ENCODE measurements around the gene E4F1.
A peak's percentile ranks its signal among the peaks of the same experiment; 100 is the strongest.
"Not testable (repeated sequence)": the region's sequence is repeated elsewhere in the genome, so short reads cannot be mapped to it uniquely, and the experiment has no call there.

The E4F1 gene

DNA sequence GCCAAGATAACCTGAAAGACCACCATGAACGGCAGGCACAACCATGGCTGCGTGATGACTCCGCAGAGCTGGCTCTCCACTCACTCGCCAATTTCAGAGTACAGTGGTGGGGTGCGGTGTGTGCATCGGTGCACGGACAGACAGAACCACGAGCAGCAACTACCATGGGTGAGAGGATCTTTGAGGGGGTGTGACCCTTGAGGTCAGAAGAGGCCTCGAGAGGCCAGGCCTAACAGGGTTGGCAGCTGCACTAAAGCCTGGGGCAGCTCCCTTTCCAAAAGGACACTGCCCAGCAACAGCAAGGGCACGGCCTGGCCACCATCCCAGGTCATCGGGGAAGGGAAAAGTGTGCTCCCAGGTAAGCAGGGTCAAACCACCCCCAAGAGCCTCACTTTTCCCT, 29.9 kb downstream of the E4F1 start:
- no peak overlapping the region for H3K27ac ChIP-seq (ENCODE audit: low read length)
- no peaks in the 10 kb centered on the region for H3K27me3 ChIP-seq (ENCODE audit: low read depth, low read length)
- no peak overlapping the region for H3K4me3 ChIP-seq (ENCODE audit: low read depth in 1 of 2, low read length in 2 of 2)
- peaks cover 33 to 51% of the 10 kb centered on the region in 2 donors for H3K36me3 ChIP-seq (ENCODE audit: control insufficient read depth in 1 of 2, insufficient read depth in 2 of 2, low read length in 2 of 2)
- H3K9me3 ChIP-seq (ENCODE audit: control insufficient read depth in 1 of 2, low read length in 2 of 2) = no peaks in the 10 kb centered on the region
- H3K4me1 ChIP-seq (ENCODE audit: control insufficient read depth in 1 of 2, insufficient read depth in 2 of 2, low read length in 2 of 2) = peaks cover 3 to 18% of the 10 kb centered on the region in 2 donors

DNA sequence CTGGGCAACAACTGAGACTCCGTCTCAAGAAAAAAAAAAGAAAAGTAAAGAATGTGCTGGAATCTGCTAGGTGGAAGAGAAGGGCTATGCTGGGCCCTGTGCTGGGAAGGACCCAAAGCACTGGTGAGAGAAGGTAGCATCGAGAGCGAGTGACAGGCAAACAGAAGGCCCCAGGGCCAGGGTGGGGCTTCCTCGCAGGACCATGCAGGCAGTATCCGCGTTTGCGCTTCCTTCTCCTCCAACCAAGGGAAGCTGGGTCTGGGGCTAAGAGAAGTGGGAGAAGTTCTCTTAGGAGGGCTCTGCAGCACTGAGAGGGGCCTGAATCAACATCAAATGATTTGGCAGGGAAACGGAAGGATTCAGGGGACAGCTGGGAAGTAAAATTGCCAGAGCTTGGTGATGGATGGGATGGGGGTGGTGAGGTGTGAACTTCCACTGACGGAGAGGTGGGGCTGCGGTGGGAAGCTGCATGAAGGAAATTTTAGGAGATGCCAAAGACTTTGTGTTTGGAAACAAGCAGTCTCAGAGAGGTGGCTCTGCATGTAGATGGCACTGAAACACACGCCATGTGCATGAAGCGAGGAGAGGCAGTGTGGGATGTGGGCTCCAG, 33.2 kb downstream of the E4F1 start:
- no peaks in the 10 kb centered on the region for H3K9me3 ChIP-seq (ENCODE audit: control insufficient read depth in 1 of 2, low read length in 2 of 2)
- no peak overlapping the region for H3K27ac ChIP-seq (ENCODE audit: low read length)
- H3K27me3 ChIP-seq (ENCODE audit: low read depth, low read length) = no peaks in the 10 kb centered on the region
- peaks cover 3 to 8% of the 10 kb centered on the region in 2 donors for H3K4me1 ChIP-seq (ENCODE audit: control insufficient read depth in 1 of 2, insufficient read depth in 2 of 2, low read length in 2 of 2)
- no peak overlapping the region for H3K4me3 ChIP-seq (ENCODE audit: low read depth in 1 of 2, low read length in 2 of 2)
- H3K36me3 ChIP-seq (ENCODE audit: control insufficient read depth in 1 of 2, insufficient read depth in 2 of 2, low read length in 2 of 2) = peaks cover 46 to 63% of the 10 kb centered on the region in 2 donors

DNA sequence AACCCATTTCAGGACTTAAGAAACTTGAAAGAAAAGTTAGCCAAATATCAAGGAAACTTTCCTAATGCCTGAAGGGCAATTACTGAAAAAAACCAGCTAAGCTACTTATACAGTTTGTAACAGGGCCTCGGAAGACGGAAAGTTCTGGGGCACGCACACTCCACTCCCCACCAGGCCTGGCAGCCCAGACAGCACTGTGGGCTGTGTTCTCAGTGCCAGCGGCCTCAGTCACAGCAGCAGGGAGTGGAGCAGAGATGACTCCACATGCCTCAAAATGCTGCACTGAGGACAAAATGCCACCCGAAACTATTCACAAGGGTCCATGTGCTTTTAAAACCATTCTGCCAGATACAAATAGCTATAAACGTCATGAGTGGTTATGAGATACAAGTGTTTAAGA, 34.3 kb downstream of the E4F1 start:
- H3K4me3 ChIP-seq (ENCODE audit: low read depth in 1 of 2, low read length in 2 of 2) = no peak overlapping the region
- no peaks in the 10 kb centered on the region for H3K4me1 ChIP-seq (ENCODE audit: control insufficient read depth in 1 of 2, insufficient read depth in 2 of 2, low read length in 2 of 2)
- H3K36me3 ChIP-seq (ENCODE audit: control insufficient read depth in 1 of 2, insufficient read depth in 2 of 2, low read length in 2 of 2) = peaks cover 57 to 74% of the 10 kb centered on the region in 2 donors
- no peaks in the 10 kb centered on the region for H3K9me3 ChIP-seq (ENCODE audit: control insufficient read depth in 1 of 2, low read length in 2 of 2)
- H3K27me3 ChIP-seq (ENCODE audit: low read depth, low read length) = no peaks in the 10 kb centered on the region
- no peak overlapping the region for H3K27ac ChIP-seq (ENCODE audit: low read length)

DNA sequence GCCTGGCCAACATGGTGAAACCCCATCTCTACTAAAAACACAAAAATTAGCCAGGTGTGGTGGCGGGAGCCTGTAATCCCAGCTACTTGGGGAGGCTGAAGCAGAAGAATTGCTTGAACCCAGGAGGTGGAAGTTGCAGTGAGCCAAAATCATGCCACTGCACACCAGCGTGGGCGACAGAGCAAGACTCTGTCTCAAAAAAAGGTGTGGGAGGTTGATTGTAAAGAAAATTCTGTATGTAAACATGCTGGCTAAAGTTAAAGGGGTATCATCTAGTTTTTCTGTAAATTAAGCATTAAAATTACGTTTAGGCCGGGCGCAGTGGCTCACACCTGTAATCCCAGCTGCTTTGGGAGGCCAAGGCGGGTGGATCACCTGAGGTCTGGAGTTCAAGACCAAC, 35.1 kb downstream of the E4F1 start:
- H3K4me3 ChIP-seq (ENCODE audit: low read depth in 1 of 2, low read length in 2 of 2); H3K4me1 ChIP-seq (ENCODE audit: control insufficient read depth in 1 of 2, insufficient read depth in 2 of 2, low read length in 2 of 2); H3K27me3 ChIP-seq (ENCODE audit: low read depth, low read length); H3K27ac ChIP-seq (ENCODE audit: low read length); H3K9me3 ChIP-seq (ENCODE audit: control insufficient read depth in 1 of 2, low read length in 2 of 2): not testable (repeated sequence)
- peaks cover 62 to 74% of the 10 kb centered on the region in 2 donors for H3K36me3 ChIP-seq (ENCODE audit: control insufficient read depth in 1 of 2, insufficient read depth in 2 of 2, low read length in 2 of 2)

DNA sequence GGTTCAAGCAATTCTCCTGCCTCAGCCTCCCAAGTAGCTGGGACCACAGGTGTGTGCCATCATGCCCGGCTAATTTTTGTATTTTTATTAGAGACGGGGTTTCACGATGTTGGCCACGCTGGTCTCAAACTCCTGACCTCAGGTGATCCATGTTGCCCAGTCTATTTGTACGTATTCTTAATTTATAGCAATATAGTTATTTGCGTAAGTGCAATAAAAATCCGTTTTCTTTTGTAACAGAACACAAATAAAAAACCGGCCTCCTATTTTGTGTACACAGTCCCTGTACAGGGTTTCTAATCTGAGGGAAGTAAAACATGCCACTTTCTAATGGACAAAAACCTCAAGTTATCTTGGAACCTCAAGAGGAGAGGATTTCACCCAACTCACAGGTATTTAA, 36.9 kb downstream of the E4F1 start:
- Histone ChIP-seq H3K27me3 (ENCODE audit: low read depth, low read length) (no peaks in the 10 kb centered on the region), H3K4me1 (ENCODE audit: control insufficient read depth in 1 of 2, insufficient read depth in 2 of 2, low read length in 2 of 2) (no peaks in the 10 kb centered on the region), H3K27ac (ENCODE audit: low read length) (no peak overlapping the region), H3K9me3 (ENCODE audit: control insufficient read depth in 1 of 2, low read length in 2 of 2) (no peaks in the 10 kb centered on the region), H3K36me3 (ENCODE audit: control insufficient read depth in 1 of 2, insufficient read depth in 2 of 2, low read length in 2 of 2) (peaks cover 62 to 64% of the 10 kb centered on the region in 2 donors), H3K4me3 (ENCODE audit: low read depth in 1 of 2, low read length in 2 of 2) (no peak overlapping the region)

DNA sequence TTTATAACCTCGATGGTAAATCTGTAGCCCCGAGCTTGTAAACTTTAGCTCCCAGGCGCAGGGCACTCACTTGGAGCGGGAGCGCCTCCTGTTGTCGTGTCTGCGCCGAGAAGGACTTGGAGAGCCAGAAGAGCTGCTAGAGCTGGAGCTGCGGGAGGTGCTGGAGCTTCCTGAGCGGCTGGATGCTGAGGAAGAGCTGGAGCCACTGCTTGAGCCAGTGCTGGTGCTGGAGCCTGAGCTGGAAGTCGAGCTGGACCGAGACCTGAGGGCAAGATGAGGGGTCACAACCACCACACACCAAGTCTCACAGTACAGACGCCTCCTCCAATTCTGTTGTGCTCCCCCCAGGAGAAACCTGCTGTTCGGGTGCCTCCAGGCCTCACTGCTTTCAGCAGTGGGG, 39.6 kb downstream of the E4F1 start:
- H3K9me3 ChIP-seq (ENCODE audit: control insufficient read depth in 1 of 2, low read length in 2 of 2); H3K27me3 ChIP-seq (ENCODE audit: low read depth, low read length); H3K4me3 ChIP-seq (ENCODE audit: low read depth in 1 of 2, low read length in 2 of 2); H3K27ac ChIP-seq (ENCODE audit: low read length): not testable (repeated sequence)
- H3K36me3 ChIP-seq (ENCODE audit: control insufficient read depth in 1 of 2, insufficient read depth in 2 of 2, low read length in 2 of 2) = peaks cover 34 to 38% of the 10 kb centered on the region in 2 donors
- H3K4me1 ChIP-seq (ENCODE audit: control insufficient read depth in 1 of 2, insufficient read depth in 2 of 2, low read length in 2 of 2) = peaks cover 3 to 17% of the 10 kb centered on the region in 2 donors

DNA sequence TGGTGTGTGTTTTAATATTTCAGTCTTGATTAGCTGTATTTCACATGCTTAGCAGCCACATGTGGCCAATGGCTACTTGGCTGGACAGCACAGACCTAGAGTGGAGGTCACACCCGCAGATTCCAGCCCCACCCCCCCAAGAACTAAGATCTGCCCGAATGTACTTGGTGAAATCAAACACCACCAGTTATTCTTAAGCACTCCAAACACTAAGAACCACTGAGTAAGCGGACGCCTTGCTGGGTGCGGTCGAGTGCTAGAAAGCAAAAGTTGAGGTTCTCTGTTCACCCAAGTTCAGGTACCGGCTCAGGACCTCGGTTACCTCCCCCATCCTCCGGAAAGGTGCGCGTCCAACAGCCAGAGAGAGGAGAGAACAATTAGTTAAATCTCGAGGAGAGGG, 43.5 kb downstream of the E4F1 start:
- not testable (repeated sequence) for H3K27ac ChIP-seq (ENCODE audit: low read length); H3K27me3 ChIP-seq (ENCODE audit: low read depth, low read length); H3K9me3 ChIP-seq (ENCODE audit: control insufficient read depth in 1 of 2, low read length in 2 of 2)
- Histone ChIP-seq H3K4me1 (ENCODE audit: control insufficient read depth in 1 of 2, insufficient read depth in 2 of 2, low read length in 2 of 2) (peaks cover 9 to 31% of the 10 kb centered on the region in 2 donors), H3K36me3 (ENCODE audit: control insufficient read depth in 1 of 2, insufficient read depth in 2 of 2, low read length in 2 of 2) (peaks cover 21% of the 10 kb centered on the region in 2 donors), H3K4me3 (ENCODE audit: low read depth in 1 of 2, low read length in 2 of 2) (peak overlapping the region; percentile 50 to 95)

DNA sequence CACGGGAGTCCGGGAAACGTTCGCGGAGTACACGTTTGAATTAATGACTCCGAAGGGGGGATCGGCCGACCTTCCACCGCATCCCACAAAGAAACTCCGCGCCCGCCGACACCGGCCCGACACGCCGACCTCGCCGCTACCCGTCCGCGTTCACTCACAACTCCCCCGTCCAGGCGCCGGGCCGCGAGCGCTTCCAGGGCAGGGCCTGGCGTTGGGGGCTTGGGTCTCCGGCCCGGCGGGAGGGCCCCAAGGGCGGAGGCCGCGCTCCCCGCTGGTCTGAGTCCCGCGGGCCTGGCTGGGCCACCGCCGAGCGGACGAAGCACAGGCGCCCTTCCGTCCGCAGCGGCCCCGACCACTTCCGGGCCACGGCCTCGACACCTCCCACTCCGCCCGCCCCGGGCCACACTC, 44.1 kb downstream of the E4F1 start:
- not testable (repeated sequence) for H3K9me3 ChIP-seq (ENCODE audit: control insufficient read depth in 1 of 2, low read length in 2 of 2); H3K27me3 ChIP-seq (ENCODE audit: low read depth, low read length)
- Histone ChIP-seq H3K4me1 (ENCODE audit: control insufficient read depth in 1 of 2, insufficient read depth in 2 of 2, low read length in 2 of 2) (peaks cover 9 to 31% of the 10 kb centered on the region in 2 donors), H3K27ac (ENCODE audit: low read length) (peak overlapping the region; percentile 96), H3K4me3 (ENCODE audit: low read depth in 1 of 2, low read length in 2 of 2) (peak overlapping the region; percentile 61 to 95), H3K36me3 (ENCODE audit: control insufficient read depth in 1 of 2, insufficient read depth in 2 of 2, low read length in 2 of 2) (peaks cover 14 to 15% of the 10 kb centered on the region in 2 donors)

DNA sequence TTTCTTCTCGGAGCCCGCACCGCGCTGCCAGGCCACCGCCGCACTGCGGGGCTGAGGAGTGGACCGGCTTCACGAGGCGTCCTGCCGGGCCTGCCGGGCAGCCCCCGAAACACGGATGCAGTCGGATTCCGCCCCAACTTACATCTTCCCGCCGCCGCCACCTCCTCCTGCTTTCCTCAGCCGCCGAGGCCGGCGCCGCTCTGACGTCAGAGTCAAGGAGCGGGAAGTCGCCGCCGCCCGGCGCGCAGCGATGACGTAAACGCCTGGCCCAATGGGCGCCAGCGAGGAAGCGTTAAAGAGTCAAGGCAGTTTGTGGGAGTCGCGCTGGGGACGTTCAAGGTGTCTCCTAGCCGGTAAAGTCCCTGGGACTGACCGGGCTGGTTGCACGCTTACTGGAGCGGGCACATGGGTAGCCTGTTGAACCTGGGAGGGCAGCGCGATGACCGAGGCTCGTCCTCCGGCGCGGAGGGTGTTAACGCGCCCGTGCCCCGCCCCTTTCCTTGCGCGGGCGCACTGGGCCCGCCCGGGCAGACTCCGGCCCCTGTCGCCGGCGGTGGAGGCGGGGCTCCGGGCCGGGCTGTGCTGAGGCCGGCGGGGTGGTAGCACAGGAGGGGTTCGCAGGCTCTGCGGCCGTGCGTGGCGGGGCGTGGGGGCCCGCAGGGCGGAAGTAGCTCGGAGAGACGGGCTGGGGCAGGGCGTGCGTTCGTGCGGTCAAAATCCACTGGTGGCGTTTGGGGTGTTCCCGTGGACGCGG, 44.7 kb downstream of the E4F1 start, which contains the start of gene RNPS1:
Gene RNPS1 (minus strand): TSS at position 214 of the 754 bp plus-strand sequence. CDS start 3,483 bp downstream, outside the sequence.
- H3K9me3 ChIP-seq (ENCODE audit: control insufficient read depth in 1 of 2, low read length in 2 of 2) = no peaks in the 10 kb centered on the region
- no peaks in the 10 kb centered on the region for H3K27me3 ChIP-seq (ENCODE audit: low read depth, low read length)
- peak within 1 kb of the TSS; percentile 96 for H3K27ac ChIP-seq (ENCODE audit: low read length)
- H3K36me3 ChIP-seq (ENCODE audit: control insufficient read depth in 1 of 2, insufficient read depth in 2 of 2, low read length in 2 of 2) = peaks cover 9% of the 10 kb centered on the region in 2 donors
- peaks cover 9 to 31% of the 10 kb centered on the region in 2 donors for H3K4me1 ChIP-seq (ENCODE audit: control insufficient read depth in 1 of 2, insufficient read depth in 2 of 2, low read length in 2 of 2)
- peak within 1 kb of the TSS; percentile 61 to 95 for H3K4me3 ChIP-seq (ENCODE audit: low read depth in 1 of 2, low read length in 2 of 2)

DNA sequence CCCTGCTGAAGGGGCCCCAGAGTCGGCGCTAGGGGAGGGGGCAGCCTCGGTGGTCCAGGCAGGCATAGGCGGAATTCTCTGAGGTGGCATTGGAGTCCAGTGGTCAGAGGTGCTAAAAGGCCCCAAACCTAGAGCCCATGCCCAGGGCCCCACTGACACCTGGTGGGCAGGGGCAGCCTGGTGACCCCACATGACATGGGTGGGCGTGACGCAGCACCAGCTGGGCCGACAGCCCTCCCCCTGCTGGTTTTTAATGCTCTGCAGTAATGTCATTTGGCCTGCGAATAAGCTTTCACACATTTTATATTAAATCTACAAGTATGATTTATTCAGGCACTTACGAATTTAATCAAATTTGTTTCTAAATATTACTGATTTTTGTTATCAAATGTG, 46.7 kb downstream of the E4F1 start:
- Histone ChIP-seq H3K4me1 (ENCODE audit: control insufficient read depth in 1 of 2, insufficient read depth in 2 of 2, low read length in 2 of 2) (peaks cover 9 to 31% of the 10 kb centered on the region in 2 donors), H3K36me3 (ENCODE audit: control insufficient read depth in 1 of 2, insufficient read depth in 2 of 2, low read length in 2 of 2) (peaks cover 0 to 3% of the 10 kb centered on the region in 2 donors), H3K27ac (ENCODE audit: low read length) (no peak overlapping the region), H3K4me3 (ENCODE audit: low read depth in 1 of 2, low read length in 2 of 2) (no peak overlapping the region), H3K27me3 (ENCODE audit: low read depth, low read length) (no peaks in the 10 kb centered on the region), H3K9me3 (ENCODE audit: control insufficient read depth in 1 of 2, low read length in 2 of 2) (no peaks in the 10 kb centered on the region)

DNA sequence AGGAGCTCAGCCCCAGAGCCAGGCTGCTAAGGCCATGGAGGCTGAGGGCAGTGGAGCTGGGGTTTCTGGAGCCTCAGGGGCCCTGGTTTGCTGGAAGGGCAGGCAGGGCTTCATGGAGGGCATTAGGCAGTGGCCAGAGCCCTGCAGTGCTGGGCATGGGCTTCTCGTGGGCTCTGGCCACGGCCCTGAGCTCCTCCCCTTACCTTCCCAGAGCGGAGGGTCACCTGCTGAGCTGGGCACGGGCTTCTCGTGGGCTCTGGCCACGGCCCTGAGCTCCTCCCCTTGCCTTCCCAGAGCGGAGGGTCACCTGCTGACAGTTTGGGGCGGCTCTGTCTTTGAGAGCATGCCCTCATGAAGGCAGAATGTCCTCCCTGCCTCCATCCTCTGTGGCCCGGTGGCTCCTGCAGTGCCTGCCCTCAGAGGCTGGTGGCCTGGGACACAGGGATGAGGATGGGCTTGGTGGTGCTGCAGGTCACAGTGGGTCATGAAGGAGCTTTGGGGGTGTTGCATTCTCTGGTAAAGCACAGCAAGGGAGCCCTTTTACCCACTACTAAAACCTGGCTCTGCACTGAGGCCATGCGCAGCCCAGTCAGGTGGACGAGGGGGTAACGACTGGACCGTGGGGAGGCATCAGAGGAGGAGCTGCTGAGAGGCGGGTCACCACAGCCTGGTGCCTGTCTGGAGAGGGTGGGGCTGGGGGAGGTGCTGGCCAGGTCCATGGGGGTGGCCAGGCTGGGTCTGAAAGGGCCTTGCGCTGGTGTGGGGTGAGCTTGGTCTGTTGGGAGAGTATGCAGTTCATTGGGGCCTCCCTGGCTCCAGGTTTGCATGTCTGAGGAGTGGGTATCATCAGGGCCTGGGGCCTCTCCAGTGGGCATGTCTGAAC, 47.4 kb downstream of the E4F1 start:
- Histone ChIP-seq H3K27ac (ENCODE audit: low read length) (no peak overlapping the region), H3K4me3 (ENCODE audit: low read depth in 1 of 2, low read length in 2 of 2) (no peak overlapping the region), H3K9me3 (ENCODE audit: control insufficient read depth in 1 of 2, low read length in 2 of 2) (no peaks in the 10 kb centered on the region), H3K27me3 (ENCODE audit: low read depth, low read length) (no peaks in the 10 kb centered on the region), H3K36me3 (ENCODE audit: control insufficient read depth in 1 of 2, insufficient read depth in 2 of 2, low read length in 2 of 2) (peaks cover 0 to 3% of the 10 kb centered on the region in 2 donors), H3K4me1 (ENCODE audit: control insufficient read depth in 1 of 2, insufficient read depth in 2 of 2, low read length in 2 of 2) (peaks cover 9 to 27% of the 10 kb centered on the region in 2 donors)
